Prostate gland (tissue), 2 donors: ENCODE measurements around the gene CHRNE. TPM values are rescaled to one million over a fixed set of nuclear protein-coding genes. Genes with fewer than 3 reads are reported as not detected.
"Not testable (repeated sequence)": the region's sequence is repeated elsewhere in the genome, so short reads cannot be mapped to it uniquely, and the experiment has no call there.

Source experiments
- DNase-seq: peaks from one replicate; pipeline ENCODE4 v3.0.0-alpha.2; 2019; ENCODE audit warnings: low spot score
- H3K27ac ChIP-seq, 2 donors: fragments of 200-600 bp; sonication (generic); 2 replicates each; pipeline ENCODE4 v1.5.1; 2017 to 2019
- H3K27me3 ChIP-seq: fragments of 200-600 bp; sonication (generic); replicated peaks from 2 replicates; pipeline ENCODE4 v1.5.1; 2019; ENCODE audit not compliant: insufficient read depth
- H3K36me3 ChIP-seq, 2 donors: fragments of 200-600 bp; sonication (generic); 1 replicate in 1 of 2; 2 replicates in 1 of 2; pipeline versions ENCODE4 v1.5.1 to v1.8.1; 2017 to 2019
- H3K4me1 ChIP-seq: fragments of 200-600 bp; sonication (generic); replicated peaks from 2 replicates; pipeline ENCODE4 v1.5.1; 2019
- H3K4me3 ChIP-seq, 2 donors: fragments of 200-600 bp; sonication (generic); 2 replicates each; pipeline ENCODE4 v1.5.1; 2017 to 2019
- H3K9me3 ChIP-seq: fragments of 200-600 bp; sonication (generic); 2 replicates; pipeline ENCODE4 v1.5.1; 2017
- CTCF ChIP-seq, 4 experiments: fragments of 200-600 bp in 2 of 4; fragments of 450-650 bp in 2 of 4; sonication (generic) in 2 of 4; IDR thresholded peaks; 1 replicate in 3 of 4; 2 replicates in 1 of 4; pipeline ENCODE4 v1.5.1; 2016 to 2019; ENCODE audit warnings: antibody characterized with exemption in 4 of 4, mild to moderate bottlenecking in 2 of 4, moderate library complexity in 2 of 4
- POLR2A ChIP-seq: fragments of 450-650 bp; IDR thresholded peaks from one replicate; pipeline ENCODE4 v1.6.1; 2016; ENCODE audit warnings: antibody characterized with exemption, mild to moderate bottlenecking
- POLR2AphosphoS5 ChIP-seq: sonication (generic); formaldehyde crosslinking; IDR thresholded peaks from one replicate; pipeline ENCODE4 v1.6.1; 2017; ENCODE audit warnings: antibody characterized with exemption
- WGBS: methylation state at CpG from one replicate; pipeline ENCODE4 v1.1.5; 2018; 5-methylcytosine and 5-hydroxymethylcytosine counted together
- intact Hi-C: fragments of 100-400 bp; cut with DNase I; formaldehyde crosslinking; loops from one replicate; pipeline ENCODE4 v1.14.2; 2022
- total RNA-seq, 2 donors: library from RNA; depleted of rRNA; stranded (reverse); fragments of >200 nt; gene quantifications; one replicate each; pipeline ENCODE4 v1.1.0, GENCODE V29; 2016

CHRNE gene
- total RNA-seq, 2 donors from 2014 or later: 0.64 to 1.0 TPM

- Histone ChIP-seq H3K27me3 (no peaks in the 10 kb centered on the region), H3K27ac (peak overlapping the region; percentile 51 to 62), H3K4me1 (peaks cover 3% of the 10 kb centered on the region), H3K9me3 (no peaks in the 10 kb centered on the region), H3K36me3 (no peaks in the 10 kb centered on the region), H3K4me3 (no peak overlapping the region)
- intact Hi-C loops: loop anchor here (2.0 to 5.0 kb wide), 2 partner anchors 79 to 154 kb away; partner anchors contain the start of gene CAMTA2
- TF ChIP-seq CTCF (IDR thresholded peaks at IDR 0.05): no peak
- TF ChIP-seq POLR2A: no peak
- TF ChIP-seq POLR2AphosphoS5: no peak
- no peak for DNase-seq
- WGBS: 33% methylated on average over 8 of the region's 10 CpGs
Observed at GRCh38 chr17:4908301-4908700, 5.4 kb upstream of the CHRNE start.

- intact Hi-C loops: loop anchor here (5.0 kb wide), 1 partner anchor 81 kb away; the partner anchor contains the start of gene CAMTA2
- DNase-seq, H3K4me3 ChIP-seq, H3K27ac ChIP-seq, H3K4me1 ChIP-seq, H3K9me3 ChIP-seq, H3K36me3 ChIP-seq, H3K27me3 ChIP-seq: not testable (repeated sequence)
Observed at GRCh38 chr17:4906642-4907041, 3.7 kb upstream of the CHRNE start.

GRCh38 chr17:4902540-4902939 is 358 bp downstream of the CHRNE start:
- peaks cover 3% of the 10 kb centered on the region for H3K4me1 ChIP-seq
- intact Hi-C loops: no loop called here
- H3K27ac ChIP-seq: no peak overlapping the region
- no peaks in the 10 kb centered on the region for H3K36me3 ChIP-seq
- H3K4me3 ChIP-seq: no peak overlapping the region
- no peak for TF ChIP-seq POLR2AphosphoS5
- no peak for TF ChIP-seq POLR2A
- TF ChIP-seq CTCF (IDR thresholded peaks at IDR 0.05): no peak
- H3K27me3 ChIP-seq: no peaks in the 10 kb centered on the region
- no peaks in the 10 kb centered on the region for H3K9me3 ChIP-seq
- WGBS: 77% methylated on average over 8 of the region's 8 CpGs
- no peak for DNase-seq

- H3K4me1 ChIP-seq: peaks cover 3% of the 10 kb centered on the region
- H3K4me3 ChIP-seq: no peak overlapping the region
- WGBS: 68% methylated on average over 48 of the region's 48 CpGs
- H3K9me3 ChIP-seq: no peaks in the 10 kb centered on the region
- no peaks in the 10 kb centered on the region for H3K27me3 ChIP-seq
- no peaks in the 10 kb centered on the region for H3K36me3 ChIP-seq
- DNase-seq: no peak
- H3K27ac ChIP-seq: no peak overlapping the region
- TF ChIP-seq CTCF (IDR thresholded peaks at IDR 0.05): no peak
- TF ChIP-seq POLR2A: no peak
- intact Hi-C loops: no loop called here
Observed at GRCh38 chr17:4901648-4902344, 1.1 kb downstream of the CHRNE start.

DNA sequence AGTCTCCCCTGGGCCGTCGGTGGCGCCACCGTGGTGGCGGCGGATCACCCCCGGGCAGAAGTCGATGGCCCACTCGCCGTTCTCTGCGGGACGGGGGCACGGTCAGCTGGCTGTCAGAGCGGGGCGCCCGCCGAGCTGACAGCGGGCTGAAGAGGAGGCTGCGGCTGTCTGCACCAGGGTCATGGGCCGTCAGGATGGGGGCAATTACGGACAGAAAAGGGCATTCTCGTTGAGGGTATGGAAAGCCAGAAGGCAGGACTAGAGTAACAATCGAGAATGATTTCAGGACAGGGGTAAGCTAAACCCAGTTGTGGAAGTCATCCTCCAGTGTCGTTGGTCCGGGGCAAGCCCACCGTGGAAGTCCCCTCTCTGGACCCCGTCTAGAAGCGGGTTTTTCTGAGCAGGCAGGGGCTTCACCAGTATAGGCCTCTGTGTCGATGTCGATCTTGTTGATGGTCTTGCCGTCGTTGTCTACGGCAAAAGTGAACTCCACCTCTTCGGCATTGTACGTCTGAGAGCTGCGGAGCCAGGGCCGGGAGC is 1.7 kb downstream of the CHRNE start:
- Histone ChIP-seq H3K36me3 (no peaks in the 10 kb centered on the region), H3K9me3 (no peaks in the 10 kb centered on the region), H3K4me1 (peaks cover 3% of the 10 kb centered on the region), H3K27me3 (no peaks in the 10 kb centered on the region), H3K27ac (no peak overlapping the region), H3K4me3 (no peak overlapping the region)
- intact Hi-C loops: no loop called here
- DNase-seq: no peak
- 81% methylated on average over 37 of the region's 37 CpGs for WGBS
- TF ChIP-seq POLR2AphosphoS5 (no peak), POLR2A (no peak), CTCF (IDR thresholded peaks at IDR 0.05) (no peak)
